PC-9 (cell line): Measurements from ENCODE around the gene PPP1R15B.

Source experiments
- CTCF ChIP-seq: fragments of 200-600 bp; sonication (generic); conservative IDR thresholded peaks from 2 replicates; pipeline ENCODE4 v1.6.1; 2017; ENCODE audit warnings: mixed run types, antibody characterized with exemption, mild to moderate bottlenecking, moderate library complexity
- EZH2 ChIP-seq: fragments of 200-600 bp; sonication (generic); IDR thresholded peaks from 2 replicates; pipeline ENCODE4 v1.8.0; 2017; ENCODE audit warnings: antibody characterized with exemption, low read depth

DNA sequence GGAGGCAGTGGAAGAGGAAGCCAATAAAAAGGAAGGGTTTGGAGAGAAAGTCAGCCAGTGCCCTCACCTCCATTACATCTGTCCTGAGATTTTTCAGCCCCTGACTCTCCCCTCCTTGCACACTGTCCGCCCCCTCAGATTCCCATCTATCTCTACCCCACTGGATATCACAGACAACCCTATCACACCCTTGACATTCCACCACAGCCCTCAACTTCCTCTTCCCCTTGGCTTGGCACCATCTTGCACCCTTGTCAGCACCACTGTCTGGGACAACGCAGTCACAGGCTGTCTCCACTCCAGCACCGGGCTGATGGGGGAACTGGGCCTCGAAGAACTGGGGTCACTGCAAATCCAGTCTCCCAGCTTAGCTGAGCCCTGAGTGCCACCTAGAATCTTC lies 37.7 kb downstream of the PPP1R15B start:
- no peak for TF ChIP-seq CTCF
- TF ChIP-seq EZH2 = no peak
